ENCODE data around the gene LAMA5.

LAMA5 gene

GRCh38 chr20:62358171-62359042 lies 8.7 kb downstream of the LAMA5 start:
- no peaks in the 10 kb centered on the region for H3K9me3 ChIP-seq (replicated peaks; ENCODE audit: insufficient read depth, low read length)
- H3K4me1 ChIP-seq (ENCODE audit: low read length): no peaks in the 10 kb centered on the region
- no peaks in the 10 kb centered on the region for H4K20me1 ChIP-seq (ENCODE audit: insufficient read depth, low read length)
- no peak overlapping the region for H2AFZ ChIP-seq (ENCODE audit: low read length)
- no peaks in the 10 kb centered on the region for H3F3A ChIP-seq (ENCODE audit: insufficient read depth, low read length)
- peaks cover 45% of the 10 kb centered on the region for H3K79me2 ChIP-seq (ENCODE audit: low read length)
- no peaks in the 10 kb centered on the region for H3K9me2 ChIP-seq (replicated peaks; ENCODE audit: insufficient read depth, low read length)
- H3K27me3 ChIP-seq (replicated peaks; ENCODE audit: insufficient read depth, low read length): no peaks in the 10 kb centered on the region
- TF ChIP-seq EZH2 (optimal IDR thresholded peaks at IDR 0.05; ENCODE audit: low read depth, low read length): no peak
- TF ChIP-seq, protein P1, sequence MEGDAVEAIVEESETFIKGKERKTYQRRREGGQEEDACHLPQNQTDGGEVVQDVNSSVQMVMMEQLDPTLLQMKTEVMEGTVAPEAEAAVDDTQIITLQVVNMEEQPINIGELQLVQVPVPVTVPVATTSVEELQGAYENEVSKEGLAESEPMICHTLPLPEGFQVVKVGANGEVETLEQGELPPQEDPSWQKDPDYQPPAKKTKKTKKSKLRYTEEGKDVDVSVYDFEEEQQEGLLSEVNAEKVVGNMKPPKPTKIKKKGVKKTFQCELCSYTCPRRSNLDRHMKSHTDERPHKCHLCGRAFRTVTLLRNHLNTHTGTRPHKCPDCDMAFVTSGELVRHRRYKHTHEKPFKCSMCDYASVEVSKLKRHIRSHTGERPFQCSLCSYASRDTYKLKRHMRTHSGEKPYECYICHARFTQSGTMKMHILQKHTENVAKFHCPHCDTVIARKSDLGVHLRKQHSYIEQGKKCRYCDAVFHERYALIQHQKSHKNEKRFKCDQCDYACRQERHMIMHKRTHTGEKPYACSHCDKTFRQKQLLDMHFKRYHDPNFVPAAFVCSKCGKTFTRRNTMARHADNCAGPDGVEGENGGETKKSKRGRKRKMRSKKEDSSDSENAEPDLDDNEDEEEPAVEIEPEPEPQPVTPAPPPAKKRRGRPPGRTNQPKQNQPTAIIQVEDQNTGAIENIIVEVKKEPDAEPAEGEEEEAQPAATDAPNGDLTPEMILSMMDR (IDR thresholded peaks at IDR 0.05; ENCODE audit: low read length): no peak
- no peak for TF ChIP-seq EZH2phosphoT487 (IDR thresholded peaks at IDR 0.05; ENCODE audit: low read length)
- no peak overlapping the region for H3K4me2 ChIP-seq (ENCODE audit: low read depth, low read length)
- H3K9ac ChIP-seq (ENCODE audit: low read length): no peak overlapping the region
- H3K36me3 ChIP-seq (replicated peaks; ENCODE audit: insufficient read depth, low read length): no peaks in the 10 kb centered on the region
- H3K4me3 ChIP-seq (ENCODE audit: low read length): no peak overlapping the region
- DNase-seq: no peak
- H3K27ac ChIP-seq (ENCODE audit: low read length): no peak overlapping the region

DNA sequence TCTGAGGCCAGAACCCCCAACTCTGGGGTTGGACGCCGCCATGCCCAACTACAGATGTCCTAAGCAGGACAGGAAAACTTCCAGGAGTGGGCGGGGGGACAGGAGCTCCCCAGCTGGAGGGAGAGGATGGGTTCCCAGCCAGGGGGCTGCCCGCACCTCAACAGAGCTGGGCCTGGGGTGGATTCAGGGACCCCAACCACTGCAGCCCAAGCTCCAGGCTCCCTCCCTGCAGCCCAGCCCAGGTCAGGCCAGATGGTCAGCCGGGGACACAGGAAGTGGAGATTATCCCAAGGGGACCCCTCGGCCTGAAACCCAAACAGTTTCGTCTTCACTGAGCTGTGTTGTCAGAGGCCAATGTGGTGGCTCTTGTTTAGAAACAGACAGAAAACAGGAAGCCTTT lies 9.4 kb downstream of the LAMA5 start:
- Histone ChIP-seq H3K27me3 (replicated peaks; ENCODE audit: insufficient read depth, low read length) (no peaks in the 10 kb centered on the region), H3K9me3 (replicated peaks; ENCODE audit: insufficient read depth, low read length) (no peaks in the 10 kb centered on the region), H3K27ac (ENCODE audit: low read length) (no peak overlapping the region), H4K20me1 (ENCODE audit: insufficient read depth, low read length) (no peaks in the 10 kb centered on the region), H3K4me2 (ENCODE audit: low read depth, low read length) (no peak overlapping the region), H3K9ac (ENCODE audit: low read length) (no peak overlapping the region), H3K79me2 (ENCODE audit: low read length) (peaks cover 39% of the 10 kb centered on the region), H2AFZ (ENCODE audit: low read length) (no peak overlapping the region), H3K36me3 (replicated peaks; ENCODE audit: insufficient read depth, low read length) (no peaks in the 10 kb centered on the region), H3K4me1 (ENCODE audit: low read length) (no peaks in the 10 kb centered on the region), H3K9me2 (replicated peaks; ENCODE audit: insufficient read depth, low read length) (no peaks in the 10 kb centered on the region), H3F3A (ENCODE audit: insufficient read depth, low read length) (no peaks in the 10 kb centered on the region), H3K4me3 (ENCODE audit: low read length) (no peak overlapping the region)
- TF ChIP-seq, protein P1 (IDR thresholded peaks at IDR 0.05; ENCODE audit: low read length): no peak
- TF ChIP-seq EZH2phosphoT487 (IDR thresholded peaks at IDR 0.05; ENCODE audit: low read length) (no peak), EZH2 (optimal IDR thresholded peaks at IDR 0.05; ENCODE audit: low read depth, low read length) (no peak)
- DNase-seq: no peak

DNA sequence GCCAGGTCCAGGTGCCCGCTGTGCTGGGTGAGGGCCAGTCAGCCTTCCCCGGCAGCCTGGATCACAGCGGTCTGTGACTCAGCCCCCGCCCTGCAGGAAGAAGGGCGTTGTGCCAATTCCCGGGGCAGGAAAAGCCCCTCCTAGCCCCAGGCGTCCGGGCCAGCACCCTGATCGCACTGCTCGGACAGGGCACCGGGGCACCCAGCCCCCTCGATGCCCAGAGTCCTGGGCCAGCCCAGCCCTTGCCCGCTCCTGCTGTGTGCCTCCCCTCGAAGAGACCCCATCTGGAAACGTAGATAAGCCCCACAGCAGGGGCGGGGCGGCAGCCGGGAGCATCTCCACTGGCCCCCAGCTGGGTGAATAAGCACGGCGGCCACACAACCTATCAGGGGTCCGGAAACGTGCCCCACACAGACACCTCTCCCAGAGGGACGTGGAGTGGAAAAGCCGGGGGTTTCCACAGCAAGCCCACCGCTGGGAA lies 9.9 kb downstream of the LAMA5 start:
- Histone ChIP-seq H3K9me2 (replicated peaks; ENCODE audit: insufficient read depth, low read length) (no peaks in the 10 kb centered on the region), H4K20me1 (ENCODE audit: insufficient read depth, low read length) (no peaks in the 10 kb centered on the region), H3F3A (ENCODE audit: insufficient read depth, low read length) (no peaks in the 10 kb centered on the region), H3K9ac (ENCODE audit: low read length) (no peak overlapping the region), H3K4me3 (ENCODE audit: low read length) (no peak overlapping the region), H3K4me2 (ENCODE audit: low read depth, low read length) (no peak overlapping the region), H3K4me1 (ENCODE audit: low read length) (no peaks in the 10 kb centered on the region), H3K36me3 (replicated peaks; ENCODE audit: insufficient read depth, low read length) (no peaks in the 10 kb centered on the region), H3K27me3 (replicated peaks; ENCODE audit: insufficient read depth, low read length) (no peaks in the 10 kb centered on the region), H3K27ac (ENCODE audit: low read length) (no peak overlapping the region), H3K9me3 (replicated peaks; ENCODE audit: insufficient read depth, low read length) (no peaks in the 10 kb centered on the region), H3K79me2 (ENCODE audit: low read length) (peaks cover 34% of the 10 kb centered on the region), H2AFZ (ENCODE audit: low read length) (no peak overlapping the region)
- TF ChIP-seq, protein P1 (IDR thresholded peaks at IDR 0.05; ENCODE audit: low read length): no peak
- TF ChIP-seq EZH2phosphoT487 (IDR thresholded peaks at IDR 0.05; ENCODE audit: low read length) (no peak), EZH2 (optimal IDR thresholded peaks at IDR 0.05; ENCODE audit: low read depth, low read length) (no peak)
- DNase-seq: no peak

All from MM.1S (cell line).